H1 (cell line): ENCODE measurements around the gene SMARCA4. TPM values are rescaled to one million over a fixed set of nuclear protein-coding genes. Genes with fewer than 3 reads are reported as not detected.

Experiments
- CTCF ChIA-PET: fragments of 300-600 bp; sonication (Branson Sonifier 250); formaldehyde crosslinking; loops from one replicate; lab custom pipeline; 2021; ENCODE audit not compliant: partially characterized antibody; lab: Charles Lee
- POLR2A ChIA-PET: fragments of 300-600 bp; sonication (Branson Sonifier 250); formaldehyde crosslinking; loops from one replicate; lab custom pipeline; 2021; ENCODE audit warnings: inconsistent platforms; ENCODE audit not compliant: partially characterized antibody; lab: Charles Lee
- DNase-seq, 2 experiments: peaks; one replicate each; pipeline versions ENCODE4 v3.0.0 to v3.0.0-alpha.2; 2010 to 2022; ENCODE audit warnings: low spot score in 2 of 2, low read depth in 1 of 2, mixed read lengths in 1 of 2
- FAIRE-seq: peaks from 2 replicates; lab custom pipeline; 2011; peaks lifted over from hg19 to GRCh38; lab: Jason Lieb, UNC
- H2AFZ ChIP-seq: 2 replicates; pipeline ENCODE4 v1.8.1; 2012; ENCODE audit warnings: low read length, inconsistent platforms
- H2AK5ac ChIP-seq: 2 replicates; pipeline ENCODE4 v1.6.1; 2013; ENCODE audit warnings: low read depth, low read length
- H2BK120ac ChIP-seq: replicated peaks from 2 replicates; pipeline ENCODE3; 2013; ENCODE audit warnings: low read depth, low read length, inconsistent platforms
- H2BK12ac ChIP-seq: 2 replicates; pipeline ENCODE4 v1.6.1; 2013; ENCODE audit warnings: low read depth, low read length
- H2BK15ac ChIP-seq: 2 replicates; pipeline ENCODE4 v1.6.1; 2013; ENCODE audit warnings: low read length
- H2BK20ac ChIP-seq: 2 replicates; pipeline ENCODE4 v1.6.1; 2013; ENCODE audit warnings: low read length
- H2BK5ac ChIP-seq: 2 replicates; pipeline ENCODE4 v1.6.1; 2013; ENCODE audit warnings: low read depth, low read length
- H3K14ac ChIP-seq: 2 replicates; pipeline ENCODE4 v1.6.1; 2013; ENCODE audit warnings: inconsistent platforms; ENCODE audit not compliant: insufficient read length
- H3K18ac ChIP-seq: 2 replicates; pipeline ENCODE4 v1.6.1; 2013; ENCODE audit warnings: low read length; ENCODE audit errors: extremely low read depth
- H3K23ac ChIP-seq: 2 replicates; pipeline ENCODE4 v1.6.1; 2013; ENCODE audit warnings: inconsistent platforms; ENCODE audit not compliant: insufficient read length
- H3K23me2 ChIP-seq: 2 replicates; pipeline ENCODE4 v1.6.1; 2013; ENCODE audit warnings: low read depth, low read length
- H3K27ac ChIP-seq: 2 replicates; pipeline ENCODE4 v1.6.1; 2011; ENCODE audit warnings: low read depth, low read length, inconsistent platforms
- H3K27me3 ChIP-seq, 4 experiments: replicated peaks in 1 of 4; 1 replicate in 1 of 4; 2 replicates in 3 of 4; pipeline versions ENCODE4 v1.6.1 to v1.8.1; 2011 to 2013; ENCODE audit warnings: low read length in 3 of 4, mild to moderate bottlenecking in 3 of 4, inconsistent platforms in 2 of 4, mixed read lengths in 2 of 4, moderate library complexity in 1 of 4; ENCODE audit not compliant: control insufficient read depth in 3 of 4, insufficient read depth in 3 of 4; ENCODE audit errors: extremely low read depth in 1 of 4
- H3K36me3 ChIP-seq, 4 experiments: 2 replicates each; pipeline versions ENCODE4 v1.6.1 to v1.8.1; 2011 to 2013; ENCODE audit warnings: mild to moderate bottlenecking in 4 of 4, low read length in 3 of 4, moderate library complexity in 2 of 4, control low read depth in 1 of 4, inconsistent platforms in 1 of 4; ENCODE audit not compliant: insufficient read depth in 4 of 4, control insufficient read depth in 2 of 4
- H3K4ac ChIP-seq: replicated peaks from 2 replicates; pipeline ENCODE3; 2013; ENCODE audit warnings: low read length, low read depth, mixed read lengths, inconsistent platforms; ENCODE audit not compliant: insufficient read length
- H3K4me1 ChIP-seq, 4 experiments: replicated peaks in 1 of 4; 1 replicate in 1 of 4; 2 replicates in 3 of 4; pipeline versions ENCODE4 v1.6.1 to v1.8.1; 2011 to 2013; ENCODE audit warnings: low read length in 3 of 4, inconsistent platforms in 2 of 4, mixed read lengths in 1 of 4; ENCODE audit not compliant: insufficient read depth in 4 of 4, control insufficient read depth in 3 of 4
- H3K4me2 ChIP-seq, 2 experiments: 2 replicates each; pipeline versions ENCODE4 v1.6.1 to v1.8.1; 2011 to 2013; ENCODE audit warnings: low read depth in 2 of 2, low read length in 2 of 2, control low read depth in 1 of 2, inconsistent platforms in 1 of 2, mild to moderate bottlenecking in 1 of 2; ENCODE audit not compliant: insufficient read depth in 1 of 2
- H3K4me3 ChIP-seq, 4 experiments: fragments of 200-600, 300-600 bp in 1 of 4; sonication (generic), shearing (Covaris generic), sonication (Bioruptor Twin) in 1 of 4; 2 replicates each; pipeline versions ENCODE4 v1.5.1 to v1.8.1; 2011 to 2016; ENCODE audit warnings: low read length in 4 of 4, low read depth in 3 of 4, control low read depth in 2 of 4, inconsistent platforms in 2 of 4, mild to moderate bottlenecking in 2 of 4, mixed read lengths in 1 of 4, moderate library complexity in 1 of 4; ENCODE audit not compliant: insufficient read depth in 2 of 4; ENCODE audit errors: extremely low read depth in 1 of 4
- H3K56ac ChIP-seq: replicated peaks from 2 replicates; pipeline ENCODE3; 2013; ENCODE audit warnings: low read depth, mild to moderate bottlenecking, mixed read lengths, low read length, inconsistent platforms; ENCODE audit not compliant: insufficient read length
- H3K79me1 ChIP-seq: 2 replicates; pipeline ENCODE4 v1.6.1; 2013; ENCODE audit warnings: low read depth, low read length, control low read depth
- H3K79me2 ChIP-seq, 2 experiments: 2 replicates each; pipeline versions ENCODE4 v1.6.1 to v1.8.1; 2012 to 2013; ENCODE audit warnings: low read length in 2 of 2, mild to moderate bottlenecking in 2 of 2, inconsistent platforms in 1 of 2; ENCODE audit not compliant: insufficient read depth in 2 of 2, control insufficient read depth in 1 of 2
- H3K9ac ChIP-seq, 4 experiments: replicated peaks in 1 of 4; 1 replicate in 1 of 4; 2 replicates in 3 of 4; pipeline versions ENCODE4 v1.6.1 to v1.8.1; 2011 to 2013; ENCODE audit warnings: low read depth in 3 of 4, low read length in 3 of 4, control low read depth in 2 of 4, mild to moderate bottlenecking in 2 of 4, moderate library complexity in 2 of 4, inconsistent platforms in 1 of 4; ENCODE audit errors: extremely low read depth in 1 of 4
- H3K9me3 ChIP-seq, 2 experiments: 2 replicates each; pipeline versions ENCODE4 v1.6.1 to v1.8.1; 2012 to 2013; ENCODE audit warnings: mild to moderate bottlenecking in 2 of 2, moderate library complexity in 2 of 2, control low read depth in 1 of 2, inconsistent platforms in 1 of 2, low read depth in 1 of 2, low read length in 1 of 2, mixed read lengths in 1 of 2; ENCODE audit not compliant: insufficient read depth in 2 of 2
- H4K20me1 ChIP-seq, 2 experiments: replicated peaks in 1 of 2; 2 replicates each; pipeline versions ENCODE3 to v1.8.1; 2011 to 2013; ENCODE audit warnings: inconsistent platforms in 2 of 2, low read length in 2 of 2, mild to moderate bottlenecking in 1 of 2; ENCODE audit not compliant: insufficient read depth in 2 of 2, control insufficient read depth in 1 of 2
- H4K5ac ChIP-seq: 2 replicates; pipeline ENCODE4 v1.6.1; 2013; ENCODE audit warnings: low read length, low read depth, mixed read lengths, inconsistent platforms; ENCODE audit not compliant: insufficient read length
- H4K8ac ChIP-seq: 2 replicates; pipeline ENCODE4 v1.8.0; 2013; ENCODE audit warnings: mild to moderate bottlenecking, moderate library complexity, low read length, inconsistent platforms; ENCODE audit not compliant: insufficient read depth; ENCODE audit errors: extremely low read depth
- H4K91ac ChIP-seq: replicated peaks from 2 replicates; pipeline ENCODE3; 2013; ENCODE audit warnings: low read length, mixed read lengths, inconsistent platforms; ENCODE audit not compliant: insufficient read length
- ASH2L ChIP-seq: fragments of 200-600, 300-600 bp; sonication (generic); IDR thresholded peaks from one replicate; pipeline ENCODE4 v1.7.1; 2017; ENCODE audit warnings: low read length
- ATF3 ChIP-seq: IDR thresholded peaks from 2 replicates; pipeline ENCODE4 v1.6.1; 2011; ENCODE audit warnings: low read depth, mild to moderate bottlenecking, low read length; ENCODE audit not compliant: insufficient read depth
- BACH1 ChIP-seq: IDR thresholded peaks from 2 replicates; pipeline ENCODE4 v1.6.1; 2012; ENCODE audit warnings: low read length, improper control_type of control experiment
- BCL11A ChIP-seq, 2 experiments: IDR thresholded peaks; one replicate each; pipeline ENCODE4 v1.6.1; 2011; ENCODE audit warnings: low read depth in 2 of 2, low read length in 2 of 2, mild to moderate bottlenecking in 2 of 2
- CBX5 ChIP-seq: fragments of 300-800, 300-1000 bp; sonication (generic); IDR thresholded peaks from 2 replicates; pipeline ENCODE4 v1.7.1; 2016; ENCODE audit warnings: antibody characterized with exemption, low read length, low read depth
- CHD2 ChIP-seq: IDR thresholded peaks from 2 replicates; pipeline ENCODE4 v1.6.1; 2012; ENCODE audit warnings: low read length, improper control_type of control experiment
- CREB1 ChIP-seq: IDR thresholded peaks from 2 replicates; pipeline ENCODE4 v1.6.1; 2012; ENCODE audit warnings: inconsistent platforms
- KDM5A ChIP-seq: fragments of 200-600 bp; IDR thresholded peaks from 2 replicates; pipeline ENCODE4 v1.7.1; 2012; ENCODE audit warnings: mild to moderate bottlenecking, low read length, inconsistent platforms, mixed read lengths
- NRF1 ChIP-seq: IDR thresholded peaks from 2 replicates; pipeline ENCODE4 v1.6.1; 2011; ENCODE audit warnings: mild to moderate bottlenecking, low read depth, low read length, improper control_type of control experiment
- POLR2A ChIP-seq, 2 experiments: IDR thresholded peaks; 1 replicate in 1 of 2; 2 replicates in 1 of 2; pipeline ENCODE4 v1.6.1; 2011; ENCODE audit warnings: low read depth in 2 of 2, low read length in 2 of 2, mild to moderate bottlenecking in 2 of 2; ENCODE audit errors: control extremely low read depth in 1 of 2
- POU5F1 ChIP-seq: IDR thresholded peaks from 2 replicates; pipeline ENCODE4 v1.6.1; 2011; ENCODE audit warnings: low read depth, mild to moderate bottlenecking, low read length, moderate library complexity
- RXRA ChIP-seq: IDR thresholded peaks from 2 replicates; pipeline ENCODE4 v1.6.1; 2011; ENCODE audit warnings: low read depth, mild to moderate bottlenecking, low read length, moderate library complexity; ENCODE audit not compliant: insufficient read depth
- SP2 ChIP-seq: IDR thresholded peaks from 2 replicates; pipeline ENCODE4 v1.6.1; 2012; ENCODE audit warnings: mild to moderate bottlenecking, low read length, inconsistent platforms
- USF2 ChIP-seq: IDR thresholded peaks from 2 replicates; pipeline ENCODE4 v1.6.1; 2011; ENCODE audit warnings: low read length, improper control_type of control experiment
- WGBS, 2 experiments: shearing (Covaris generic) in 1 of 2; methylation state at CpG; one replicate each; pipeline versions ENCODE4 v1.1.6 to v1.1.7; 2013 to 2015; ENCODE audit warnings: low lambda C conversion rate in 2 of 2, mixed read lengths in 2 of 2, inconsistent platforms in 1 of 2, low coverage in 1 of 2, missing lambda C conversion rate in 1 of 2; ENCODE audit not compliant: insufficient replicate concordance in 2 of 2, insufficient coverage in 1 of 2, insufficient read length in 1 of 2; ENCODE audit errors: extremely low coverage in 1 of 2, missing lambda C conversion rate in 1 of 2; 5-methylcytosine and 5-hydroxymethylcytosine counted together
- polyA plus RNA-seq, 7 experiments: library from polyadenylated mRNA; depleted of rRNA in 3 of 7; stranded (reverse) in 5 of 7; unstranded in 2 of 7; fragments of >200 nt in 5 of 7; fragments of 200-250 nt in 2 of 7; gene quantifications; 1 replicate in 5 of 7; 2 replicates in 1 of 7; 4 replicates in 1 of 7; pipeline versions ENCODE4 v1.2.1 to v1.2.3, GENCODE V29; 2011 to 2013; ENCODE audit warnings: missing spikeins in 2 of 7, mixed read lengths in 2 of 7
- total RNA-seq: library from RNA; stranded (reverse); fragmentation: NEBNext Ultra II Directional; extraction: Animal tissue kit (Norgen Biotek cat#: 25700); gene quantifications from 2 replicates; pipeline ENCODE4 v1.2.1, GENCODE V29; 2021

SMARCA4 gene
- total and polyA plus RNA-seq, 2 of the 8 experiments (the other 6 are each of a cell fraction or from before 2014, with no cell fraction given) = 86.4 to 263 TPM

GRCh38 chr19:11063434-11063833 is 102.6 kb downstream of the SMARCA4 start:
- Histone ChIP-seq H3K27me3 (no peaks in the 10 kb centered on the region), H3K36me3 (peaks cover 11 to 46% (median 28%) of the 10 kb centered on the region in 4 experiments; a peak in 6 of 8 replicates), H3K4ac (no peak overlapping the region), H3K9me3 (no peaks in the 10 kb centered on the region), H3K23me2 (no peaks in the 10 kb centered on the region), H2BK12ac (no peak overlapping the region), H2AK5ac (no peak overlapping the region), H3K4me2 (no peak overlapping the region), H2BK15ac (no peak overlapping the region), H4K20me1 (peaks cover 0 to 1% of the 10 kb centered on the region in 2 experiments), H2BK5ac (no peak overlapping the region), H3K18ac (no peak overlapping the region), H3K14ac (no peak overlapping the region), H3K23ac (no peak overlapping the region), H3K27ac (no peak overlapping the region), H3K79me1 (no peaks in the 10 kb centered on the region; the same call in 1 of the 2 replicates), H3K4me1 (0 out of 7 replicates have a peak, but pooled peaks cover 0 to 1% (median 0%) of the 10 kb centered on the region in 4 experiments), H2BK20ac (no peak overlapping the region), H4K8ac (no peak overlapping the region), H2AFZ (no peak overlapping the region), H3K4me3 (no peak overlapping the region), H4K91ac (no peak overlapping the region), H4K5ac (no peak overlapping the region), H3K79me2 (no peaks in the 10 kb centered on the region), H3K9ac (no peak overlapping the region), H2BK120ac (no peak overlapping the region), H3K56ac (no peak overlapping the region)
- DNase-seq (no peak), FAIRE-seq (no peak)
- ChIA-PET CTCF (interaction anchor here (1.2 to 1.5 kb wide), 4 partner anchors 38 to 127 kb away, joined by 3 read pairs; no protein-coding TSS in a partner anchor), POLR2A (interaction anchor here (0.6 to 1.5 kb wide), 3 partner anchors 13 to 39 kb away, joined by 3 read pairs; no protein-coding TSS in a partner anchor)
- WGBS, 2 experiments = 95% methylated on average over 3 of the region's 3 CpGs; no CpG with 5 or more reads in 1 of the 2 experiments
- no peak for TF ChIP-seq ATF3
- TF ChIP-seq RXRA = no peak
- no peak for TF ChIP-seq CBX5
- TF ChIP-seq POLR2A (IDR thresholded peaks at IDR 0.05; ENCODE audit: control extremely low read depth in 1 of 2, low read depth in 2 of 2, low read length in 2 of 2) = no peak
- TF ChIP-seq SP2 = no peak
- no peak for TF ChIP-seq NRF1
- TF ChIP-seq POU5F1 = no peak
- no peak for TF ChIP-seq CREB1
- no peak for TF ChIP-seq CHD2
- no peak for TF ChIP-seq KDM5A
- TF ChIP-seq ASH2L = no peak
- no peak for TF ChIP-seq BCL11A (IDR thresholded peaks at IDR 0.05; ENCODE audit: low read depth in 2 of 2, low read length in 2 of 2)
- TF ChIP-seq USF2 = no peak
- no peak for TF ChIP-seq BACH1
